ENCODE data around the gene CST3. TPM values are rescaled to one million over a fixed set of nuclear protein-coding genes. Genes with fewer than 3 reads are reported as not detected.
A peak's percentile ranks its signal among the peaks of the same experiment; 100 is the strongest.

Gene CST3
- total and polyA plus RNA-seq, 2 experiments from 2014 or later, result 921 to 2,850 TPM

DNA sequence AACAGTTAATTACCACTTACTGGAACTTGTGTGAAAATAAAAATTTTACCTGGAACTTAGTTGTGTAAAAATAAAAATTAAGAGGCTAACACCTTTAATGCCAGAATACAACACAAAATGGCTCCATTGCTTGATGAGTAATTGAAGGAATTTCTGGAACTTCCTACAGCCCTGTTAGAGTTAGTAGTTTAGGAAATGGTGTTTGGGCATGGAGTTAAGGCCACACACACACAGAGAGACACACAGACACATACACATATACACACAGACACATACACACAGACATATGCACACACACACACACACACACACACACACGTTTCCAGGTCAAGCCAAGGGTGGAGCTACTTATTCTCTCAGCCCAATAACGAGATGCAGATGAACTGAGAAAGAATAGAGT, 20.6 kb upstream of the CST3 start:
- Histone ChIP-seq H3K4me1 (ENCODE audit: insufficient read depth) (peaks cover 34% of the 10 kb centered on the region), H3K27ac (peak overlapping the region; percentile 66), H3K27me3 (no peaks in the 10 kb centered on the region), H3K4me3 (no peak overlapping the region), H3K4me2 (no peak overlapping the region), H4K20me1 (ENCODE audit: insufficient read depth, poor library complexity, severe bottlenecking) (no peaks in the 10 kb centered on the region), H3K79me2 (no peaks in the 10 kb centered on the region), H3K9me3 (ENCODE audit: low read depth) (no peaks in the 10 kb centered on the region), H2AFZ (no peak overlapping the region), H3K36me3 (replicated peaks; ENCODE audit: insufficient read depth, low read depth) (no peaks in the 10 kb centered on the region), H3K9me2 (replicated peaks; ENCODE audit: insufficient read depth) (no peaks in the 10 kb centered on the region)
- WGBS (ENCODE audit: low lambda C conversion rate, missing lambda C conversion rate), result 66% methylated on average over 2 of the region's 2 CpGs
- DNase-seq (ENCODE audit: low spot score), result no peak
- TF ChIP-seq EZH2 (IDR thresholded peaks at IDR 0.05; ENCODE audit: borderline replicate concordance) (no peak), EZH2phosphoT487 (IDR thresholded peaks at IDR 0.05; ENCODE audit: low read depth, severe bottlenecking, unreplicated experiment) (no peak)
- TF ChIP-seq, protein P1, sequence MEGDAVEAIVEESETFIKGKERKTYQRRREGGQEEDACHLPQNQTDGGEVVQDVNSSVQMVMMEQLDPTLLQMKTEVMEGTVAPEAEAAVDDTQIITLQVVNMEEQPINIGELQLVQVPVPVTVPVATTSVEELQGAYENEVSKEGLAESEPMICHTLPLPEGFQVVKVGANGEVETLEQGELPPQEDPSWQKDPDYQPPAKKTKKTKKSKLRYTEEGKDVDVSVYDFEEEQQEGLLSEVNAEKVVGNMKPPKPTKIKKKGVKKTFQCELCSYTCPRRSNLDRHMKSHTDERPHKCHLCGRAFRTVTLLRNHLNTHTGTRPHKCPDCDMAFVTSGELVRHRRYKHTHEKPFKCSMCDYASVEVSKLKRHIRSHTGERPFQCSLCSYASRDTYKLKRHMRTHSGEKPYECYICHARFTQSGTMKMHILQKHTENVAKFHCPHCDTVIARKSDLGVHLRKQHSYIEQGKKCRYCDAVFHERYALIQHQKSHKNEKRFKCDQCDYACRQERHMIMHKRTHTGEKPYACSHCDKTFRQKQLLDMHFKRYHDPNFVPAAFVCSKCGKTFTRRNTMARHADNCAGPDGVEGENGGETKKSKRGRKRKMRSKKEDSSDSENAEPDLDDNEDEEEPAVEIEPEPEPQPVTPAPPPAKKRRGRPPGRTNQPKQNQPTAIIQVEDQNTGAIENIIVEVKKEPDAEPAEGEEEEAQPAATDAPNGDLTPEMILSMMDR (IDR thresholded peaks at IDR 0.05; ENCODE audit: poor library complexity), result no peak

DNA sequence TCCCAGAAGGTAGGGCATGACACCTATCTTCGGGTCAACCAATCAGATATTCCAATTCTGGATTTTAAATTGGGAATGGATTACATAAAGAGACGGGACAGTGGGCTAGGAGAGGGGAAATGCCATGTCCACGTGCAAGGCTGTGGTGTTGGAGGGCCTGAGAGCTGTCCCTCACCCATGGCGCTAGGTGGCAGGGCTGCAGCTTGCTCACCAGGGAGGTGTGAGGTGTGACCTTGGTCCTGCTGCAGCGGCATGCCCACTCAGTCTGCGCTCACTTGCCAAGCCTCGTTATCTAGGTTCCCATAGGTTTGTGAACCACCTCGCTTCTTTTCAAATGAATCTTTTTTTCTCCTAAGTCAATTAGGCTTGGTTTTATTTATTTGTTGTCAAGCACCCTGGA, 19.4 kb upstream of the CST3 start:
- Histone ChIP-seq H3K4me1 (ENCODE audit: insufficient read depth) (peaks cover 34% of the 10 kb centered on the region), H3K9me2 (replicated peaks; ENCODE audit: insufficient read depth) (no peaks in the 10 kb centered on the region), H3K4me2 (no peak overlapping the region), H3K4me3 (no peak overlapping the region), H4K20me1 (ENCODE audit: insufficient read depth, poor library complexity, severe bottlenecking) (no peaks in the 10 kb centered on the region), H2AFZ (no peak overlapping the region), H3K9me3 (ENCODE audit: low read depth) (no peaks in the 10 kb centered on the region), H3K27me3 (no peaks in the 10 kb centered on the region), H3K79me2 (no peaks in the 10 kb centered on the region), H3K27ac (no peak overlapping the region), H3K36me3 (replicated peaks; ENCODE audit: insufficient read depth, low read depth) (no peaks in the 10 kb centered on the region)
- WGBS (ENCODE audit: low lambda C conversion rate, missing lambda C conversion rate), result 77% methylated on average over 8 of the region's 8 CpGs
- no peak for DNase-seq (ENCODE audit: low spot score)
- TF ChIP-seq, protein P1 (IDR thresholded peaks at IDR 0.05; ENCODE audit: poor library complexity), result no peak
- TF ChIP-seq EZH2 (IDR thresholded peaks at IDR 0.05; ENCODE audit: borderline replicate concordance) (no peak), EZH2phosphoT487 (IDR thresholded peaks at IDR 0.05; ENCODE audit: low read depth, severe bottlenecking, unreplicated experiment) (no peak)

DNA sequence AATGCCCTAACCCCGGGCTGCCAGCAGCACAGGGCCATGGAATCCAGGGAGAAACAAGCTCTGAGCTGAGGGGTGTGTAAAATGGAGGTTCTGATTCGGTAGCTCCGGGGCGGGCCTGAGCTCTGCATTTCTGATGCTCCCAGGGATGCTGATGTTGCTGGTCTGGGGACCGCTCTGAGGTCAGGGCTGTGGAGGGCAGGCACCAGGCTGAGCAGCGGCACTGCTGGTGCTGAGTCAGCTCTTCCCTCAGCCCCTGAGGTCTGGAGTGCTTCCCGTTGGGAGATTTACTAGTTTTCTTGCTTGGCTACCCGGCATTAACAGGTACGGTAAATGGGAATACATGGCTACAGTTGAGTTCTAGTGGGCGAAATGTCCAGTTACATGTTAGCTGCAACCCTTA, 18.6 kb upstream of the CST3 start:
- no peaks in the 10 kb centered on the region for H3K36me3 ChIP-seq (replicated peaks; ENCODE audit: insufficient read depth, low read depth)
- no peak overlapping the region for H3K4me2 ChIP-seq
- H3K9me3 ChIP-seq (ENCODE audit: low read depth), result no peaks in the 10 kb centered on the region
- WGBS (ENCODE audit: low lambda C conversion rate, missing lambda C conversion rate), result 65% methylated on average over 10 of the region's 10 CpGs
- peaks cover 30% of the 10 kb centered on the region for H3K4me1 ChIP-seq (ENCODE audit: insufficient read depth)
- no peaks in the 10 kb centered on the region for H3K79me2 ChIP-seq
- no peaks in the 10 kb centered on the region for H3K27me3 ChIP-seq
- H2AFZ ChIP-seq, result no peak overlapping the region
- no peak overlapping the region for H3K27ac ChIP-seq
- no peak overlapping the region for H3K4me3 ChIP-seq
- DNase-seq (ENCODE audit: low spot score), result no peak
- no peaks in the 10 kb centered on the region for H3K9me2 ChIP-seq (replicated peaks; ENCODE audit: insufficient read depth)
- TF ChIP-seq EZH2 (IDR thresholded peaks at IDR 0.05; ENCODE audit: borderline replicate concordance) (no peak), EZH2phosphoT487 (IDR thresholded peaks at IDR 0.05; ENCODE audit: low read depth, severe bottlenecking, unreplicated experiment) (no peak)
- TF ChIP-seq, protein P1 (IDR thresholded peaks at IDR 0.05; ENCODE audit: poor library complexity), result no peak
- H4K20me1 ChIP-seq (ENCODE audit: insufficient read depth, poor library complexity, severe bottlenecking), result no peaks in the 10 kb centered on the region
